A549 (cell line): ENCODE data around the gene MYH9. TPM values are rescaled to one million over a fixed set of nuclear protein-coding genes. Genes with fewer than 3 reads are reported as not detected.

Experiments used
- ATAC-seq, 2 experiments: fragments of 200-7000 bp in 1 of 2; fragments of >200 bp in 1 of 2; cut with Nextera tagmentation in 1 of 2; cut with Tn5 transposase in 1 of 2; 3 replicates each; pipeline versions ENCODE4 v1.8.0 to v1.9.1; 2018 to 2020; ENCODE audit warnings: mild to moderate bottlenecking in 1 of 2, moderate library complexity in 1 of 2
- CTCF ChIA-PET: fragments of 300-600 bp; sonication (Branson Sonifier 250); formaldehyde crosslinking; extraction: SDS; loops from one replicate; lab custom pipeline; 2021; ENCODE audit warnings: antibody characterized with exemption, inconsistent platforms; lab: Yijun Ruan, JAX
- POLR2A ChIA-PET: fragments of 350-600 bp; formaldehyde crosslinking; extraction: SDS; loops from one replicate; lab custom pipeline; 2021; ENCODE audit warnings: antibody characterized with exemption, inconsistent platforms; lab: Yijun Ruan, JAX
- DNase-seq, 2 experiments: peaks; one replicate each; pipeline versions ENCODE4 v3.0.0 to v3.0.0-alpha.2; 2011 to 2016; ENCODE audit warnings: low read depth in 1 of 2, low spot score in 1 of 2
- FAIRE-seq: peaks from 2 replicates; lab custom pipeline; 2011; peaks lifted over from hg19 to GRCh38; lab: Jason Lieb, UNC
- H3K27ac ChIP-seq, 2 experiments: fragments of >200 bp; sonication (Bioruptor Twin); formaldehyde crosslinking; 3 replicates each; pipeline ENCODE4 v1.5.1; 2016 to 2017
- H3K4me1 ChIP-seq: fragments of >200 bp; sonication (Bioruptor Twin); formaldehyde crosslinking; 3 replicates; pipeline ENCODE4 v1.6.1; 2016
- H3K4me2 ChIP-seq: fragments of >200 bp; sonication (Bioruptor Twin); formaldehyde crosslinking; 3 replicates; pipeline ENCODE4 v1.6.1; 2016
- H3K4me3 ChIP-seq: fragments of >200 bp; sonication (Bioruptor Twin); formaldehyde crosslinking; 3 replicates; pipeline ENCODE4 v1.5.1; 2016
- H3K9me3 ChIP-seq: fragments of >200 bp; sonication (Bioruptor Twin); formaldehyde crosslinking; 3 replicates; pipeline ENCODE4 v1.6.1; 2016
- BCL3 ChIP-seq: fragments of >200 bp; sonication (Bioruptor Twin); formaldehyde crosslinking; IDR thresholded peaks from 3 replicates; pipeline ENCODE4 v1.6.1; 2016
- BHLHE40 ChIP-seq: IDR thresholded peaks from 2 replicates; pipeline ENCODE4 v1.6.1; 2012; ENCODE audit warnings: low read depth, low read length, inconsistent platforms
- CBX8 ChIP-seq: fragments of 200-600 bp; sonication (generic); IDR thresholded peaks from 2 replicates; pipeline ENCODE4 v1.6.1; 2016
- CEBPB ChIP-seq, 2 experiments: fragments of >200 bp in 1 of 2; sonication (Bioruptor Twin) in 1 of 2; formaldehyde crosslinking in 1 of 2; IDR thresholded peaks; 2 replicates each; pipeline ENCODE4 v1.6.1; 2012 to 2016
- CHD2 ChIP-seq: fragments of 150-350 bp; IDR thresholded peaks from 2 replicates; pipeline ENCODE4 v1.6.1; 2014; ENCODE audit warnings: low read length; ENCODE audit not compliant: partially characterized antibody
- EHMT2 ChIP-seq: fragments of 200-600 bp; sonication (generic); IDR thresholded peaks from 2 replicates; pipeline ENCODE4 v1.6.1; 2016; ENCODE audit warnings: antibody characterized with exemption, low read depth, mild to moderate bottlenecking, moderate library complexity
- FOSL2 ChIP-seq, 2 experiments: fragments of 450-650 bp in 1 of 2; fragments of >200 bp in 1 of 2; sonication (Bioruptor Twin) in 1 of 2; formaldehyde crosslinking; IDR thresholded peaks; 2 replicates each; pipeline versions ENCODE4 v1.5.0 to v1.6.1; 2016 to 2020; ENCODE audit warnings: mild to moderate bottlenecking in 1 of 2, moderate library complexity in 1 of 2
- HES2 ChIP-seq: fragments of >200 bp; sonication (Bioruptor Twin); formaldehyde crosslinking; IDR thresholded peaks from 2 replicates; pipeline ENCODE4 v1.6.1; 2016
- HEYL ChIP-seq: fragments of 250-450 bp; sonication (Bioruptor Pico); IDR thresholded peaks from 2 replicates; pipeline ENCODE4 v1.8.0; 2021; ENCODE audit warnings: mild to moderate bottlenecking, moderate library complexity
- JUNB ChIP-seq: fragments of >200 bp; sonication (Bioruptor Twin); formaldehyde crosslinking; IDR thresholded peaks from 2 replicates; pipeline ENCODE4 v1.6.1; 2016
- MAZ ChIP-seq: fragments of 150-350 bp; IDR thresholded peaks from 2 replicates; pipeline ENCODE4 v1.6.1; 2014; ENCODE audit warnings: antibody characterized with exemption, low read depth, low read length, borderline replicate concordance
- MYC ChIP-seq: IDR thresholded peaks from 2 replicates; pipeline ENCODE4 v1.6.1; 2012; ENCODE audit warnings: mild to moderate bottlenecking, inconsistent platforms, low read length, improper control_type of control experiment, borderline replicate concordance
- PHF8 ChIP-seq: fragments of 200-600 bp; sonication (generic); IDR thresholded peaks from 2 replicates; pipeline ENCODE4 v1.6.1; 2016; ENCODE audit warnings: low read depth, mild to moderate bottlenecking, antibody characterized with exemption, moderate library complexity, borderline replicate concordance
- POLR2A ChIP-seq: IDR thresholded peaks from 2 replicates; pipeline ENCODE4 v1.6.1; 2012; ENCODE audit warnings: mild to moderate bottlenecking, low read length
- POLR2AphosphoS2 ChIP-seq: conservative IDR thresholded peaks from 2 replicates; pipeline ENCODE4 v1.6.1; 2012; ENCODE audit warnings: low read length, improper control_type of control experiment, inconsistent platforms
- REST ChIP-seq: fragments of 200-600 bp; sonication (generic); IDR thresholded peaks from 2 replicates; pipeline ENCODE4 v1.6.1; 2016; ENCODE audit warnings: antibody characterized with exemption, mild to moderate bottlenecking, moderate library complexity
- SMC3 ChIP-seq: fragments of >200 bp; sonication (Bioruptor Twin); formaldehyde crosslinking; IDR thresholded peaks from 3 replicates; pipeline ENCODE4 v1.6.1; 2018; ENCODE audit warnings: inconsistent platforms
- TP53 ChIP-seq: fragments of 250-450 bp; sonication (Bioruptor Pico); IDR thresholded peaks from 2 replicates; pipeline ENCODE4 v1.5.0; 2021; ENCODE audit warnings: mild to moderate bottlenecking, moderate library complexity
- ZNF302 ChIP-seq: fragments of 250-450 bp; sonication (Bioruptor Pico); IDR thresholded peaks from 2 replicates; pipeline ENCODE4 v1.9.0; 2021; ENCODE audit warnings: inconsistent platforms, mild to moderate bottlenecking, moderate library complexity
- WGBS: methylation state at CpG from one replicate; pipeline ENCODE4 v1.1.6; 2017; ENCODE audit errors: missing lambda C conversion rate; 5-methylcytosine and 5-hydroxymethylcytosine counted together
- polyA plus RNA-seq, 4 experiments: library from polyadenylated mRNA; depleted of rRNA in 3 of 4; stranded (reverse); fragments of >200 nt; fragmentation: RNase III in 1 of 4; extraction: RNeasy Plus Mini Kit Qiagen cat#74134 plus additional on column Dnase treatment in 1 of 4; gene quantifications; 2 replicates in 3 of 4; 3 replicates in 1 of 4; pipeline ENCODE4 v1.2.3, GENCODE V29; 2011 to 2017
- TF ChIP-seq, protein P1 (sequence below): fragments of 250-450 bp; sonication (Bioruptor Pico); IDR thresholded peaks from 2 replicates; pipeline ENCODE4 v1.5.0; 2021; ENCODE audit warnings: mild to moderate bottlenecking, moderate library complexity, borderline replicate concordance
- TF ChIP-seq, protein P2 (sequence below): fragments of 150-350 bp; IDR thresholded peaks from 2 replicates; pipeline ENCODE4 v1.6.1; 2014; ENCODE audit warnings: low read depth, mild to moderate bottlenecking, low read length
- TF ChIP-seq, protein P3 (sequence below): fragments of 250-450 bp; sonication (Bioruptor Pico); IDR thresholded peaks from 2 replicates; pipeline ENCODE4 v1.5.0; 2020; ENCODE audit warnings: low read depth, mild to moderate bottlenecking, moderate library complexity
- TF ChIP-seq, protein P4 (sequence below): IDR thresholded peaks from 2 replicates; pipeline ENCODE4 v1.6.1; 2012

The MYH9 gene
- polyA plus RNA-seq, 2 of the 4 experiments (the other 2 are of a cell fraction): 92.1 to 158 TPM

GRCh38 chr22:36316419-36316818 is 71.3 kb downstream of the MYH9 start:
- H3K9me3 ChIP-seq: no peaks in the 10 kb centered on the region
- FAIRE-seq: no peak
- H3K4me1 ChIP-seq: no peaks in the 10 kb centered on the region
- 96% methylated on average over 10 of the region's 14 CpGs for WGBS
- H3K27ac ChIP-seq: no peak overlapping the region
- TF ChIP-seq MAZ (no peak), BCL3 (no peak), FOSL2 (IDR thresholded peaks at IDR 0.05) (no peak), FOSL2 (CRISPR knock-in tag; IDR thresholded peaks at IDR 0.05) (no peak), POLR2A (no peak), POLR2AphosphoS2 (no peak), PHF8 (no peak), BHLHE40 (no peak), CBX8 (no peak), CEBPB (IDR thresholded peaks at IDR 0.05) (no peak), EHMT2 (no peak), JUNB (no peak), HES2 (no peak), SMC3 (no peak), CHD2 (no peak), HEYL (CRISPR knock-in tag) (no peak), TP53 (no peak)
- TF ChIP-seq, protein P1, sequence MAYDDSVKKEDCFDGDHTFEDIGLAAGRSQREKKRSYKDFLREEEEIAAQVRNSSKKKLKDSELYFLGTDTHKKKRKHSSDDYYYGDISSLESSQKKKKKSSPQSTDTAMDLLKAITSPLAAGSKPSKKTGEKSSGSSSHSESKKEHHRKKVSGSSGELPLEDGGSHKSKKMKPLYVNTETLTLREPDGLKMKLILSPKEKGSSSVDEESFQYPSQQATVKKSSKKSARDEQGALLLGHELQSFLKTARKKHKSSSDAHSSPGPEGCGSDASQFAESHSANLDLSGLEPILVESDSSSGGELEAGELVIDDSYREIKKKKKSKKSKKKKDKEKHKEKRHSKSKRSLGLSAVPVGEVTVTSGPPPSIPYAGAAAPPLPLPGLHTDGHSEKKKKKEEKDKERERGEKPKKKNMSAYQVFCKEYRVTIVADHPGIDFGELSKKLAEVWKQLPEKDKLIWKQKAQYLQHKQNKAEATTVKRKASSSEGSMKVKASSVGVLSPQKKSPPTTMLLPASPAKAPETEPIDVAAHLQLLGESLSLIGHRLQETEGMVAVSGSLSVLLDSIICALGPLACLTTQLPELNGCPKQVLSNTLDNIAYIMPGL (CRISPR knock-in tag): no peak
- TF ChIP-seq, protein P2, sequence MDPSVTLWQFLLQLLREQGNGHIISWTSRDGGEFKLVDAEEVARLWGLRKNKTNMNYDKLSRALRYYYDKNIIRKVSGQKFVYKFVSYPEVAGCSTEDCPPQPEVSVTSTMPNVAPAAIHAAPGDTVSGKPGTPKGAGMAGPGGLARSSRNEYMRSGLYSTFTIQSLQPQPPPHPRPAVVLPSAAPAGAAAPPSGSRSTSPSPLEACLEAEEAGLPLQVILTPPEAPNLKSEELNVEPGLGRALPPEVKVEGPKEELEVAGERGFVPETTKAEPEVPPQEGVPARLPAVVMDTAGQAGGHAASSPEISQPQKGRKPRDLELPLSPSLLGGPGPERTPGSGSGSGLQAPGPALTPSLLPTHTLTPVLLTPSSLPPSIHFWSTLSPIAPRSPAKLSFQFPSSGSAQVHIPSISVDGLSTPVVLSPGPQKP: no peak
- TF ChIP-seq, protein P3, sequence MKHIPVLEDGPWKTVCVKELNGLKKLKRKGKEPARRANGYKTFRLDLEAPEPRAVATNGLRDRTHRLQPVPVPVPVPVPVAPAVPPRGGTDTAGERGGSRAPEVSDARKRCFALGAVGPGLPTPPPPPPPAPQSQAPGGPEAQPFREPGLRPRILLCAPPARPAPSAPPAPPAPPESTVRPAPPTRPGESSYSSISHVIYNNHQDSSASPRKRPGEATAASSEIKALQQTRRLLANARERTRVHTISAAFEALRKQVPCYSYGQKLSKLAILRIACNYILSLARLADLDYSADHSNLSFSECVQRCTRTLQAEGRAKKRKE: no peak
- TF ChIP-seq, protein P4, sequence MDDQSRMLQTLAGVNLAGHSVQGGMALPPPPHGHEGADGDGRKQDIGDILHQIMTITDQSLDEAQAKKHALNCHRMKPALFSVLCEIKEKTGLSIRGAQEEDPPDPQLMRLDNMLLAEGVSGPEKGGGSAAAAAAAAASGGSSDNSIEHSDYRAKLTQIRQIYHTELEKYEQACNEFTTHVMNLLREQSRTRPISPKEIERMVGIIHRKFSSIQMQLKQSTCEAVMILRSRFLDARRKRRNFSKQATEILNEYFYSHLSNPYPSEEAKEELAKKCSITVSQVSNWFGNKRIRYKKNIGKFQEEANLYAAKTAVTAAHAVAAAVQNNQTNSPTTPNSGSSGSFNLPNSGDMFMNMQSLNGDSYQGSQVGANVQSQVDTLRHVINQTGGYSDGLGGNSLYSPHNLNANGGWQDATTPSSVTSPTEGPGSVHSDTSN: no peak
- TF ChIP-seq, all 56 proteins: peak for 0
- CTCF ChIA-PET: no interaction called here
- no peak overlapping the region for H3K4me2 ChIP-seq
- no peak overlapping the region for H3K4me3 ChIP-seq
- DNase-seq (no peak), ATAC-seq (no peak)
- POLR2A ChIA-PET: no interaction called here

DNA sequence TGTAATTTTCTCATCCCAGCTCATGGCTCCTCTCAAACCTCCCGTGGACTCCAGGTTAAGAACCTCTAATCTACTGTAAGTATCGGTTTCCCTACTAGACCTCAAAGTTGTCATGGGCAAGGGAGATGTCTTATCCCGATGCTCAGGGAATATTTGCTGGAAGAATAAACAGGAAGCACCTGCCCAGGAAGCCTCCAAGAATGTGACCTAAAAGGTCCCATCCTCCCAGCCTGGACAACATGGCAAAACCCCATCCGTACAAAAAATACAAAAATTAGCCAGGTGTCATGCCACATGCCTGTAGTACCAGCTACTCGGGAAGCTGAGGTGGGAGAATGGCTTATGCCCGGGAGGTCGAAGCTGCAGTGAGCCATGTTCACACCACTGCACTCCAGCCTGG is 72.4 kb downstream of the MYH9 start:
- no peak overlapping the region for H3K4me3 ChIP-seq
- CTCF ChIA-PET: interaction anchor here (6.2 kb wide), 1 partner anchor 15 kb away, joined by 54 read pairs; no protein-coding TSS in a partner anchor
- ATAC-seq (no peak), DNase-seq (no peak), FAIRE-seq (no peak)
- TF ChIP-seq REST (no peak), MYC (no peak), SMC3 (no peak), ZNF302 (no peak)
- TF ChIP-seq, protein P3: no peak
- 88% methylated on average over 7 of the region's 7 CpGs for WGBS
- no peaks in the 10 kb centered on the region for H3K9me3 ChIP-seq
- H3K4me2 ChIP-seq: no peak overlapping the region
- POLR2A ChIA-PET: no interaction called here
- no peak overlapping the region for H3K27ac ChIP-seq
- no peaks in the 10 kb centered on the region for H3K4me1 ChIP-seq
